Testis (tissue), 3 donors: ENCODE data around the gene HIGD2A. TPM values are rescaled to one million over a fixed set of nuclear protein-coding genes. Genes with fewer than 3 reads are reported as not detected.
"Not testable (repeated sequence)": the region's sequence is repeated elsewhere in the genome, so short reads cannot be mapped to it uniquely, and the experiment has no call there.

Source experiments
- DNase-seq: peaks from one replicate; pipeline ENCODE4 v3.0.0-alpha.2; 2019
- H3K27ac ChIP-seq, 2 donors: fragments of 200-600 bp; sonication (generic); one replicate each; pipeline ENCODE4 v1.5.1; 2019
- H3K27me3 ChIP-seq: fragments of 200-600 bp; sonication (generic); one replicate; pipeline ENCODE4 v1.5.1; 2019
- H3K36me3 ChIP-seq: fragments of 200-600 bp; sonication (generic); one replicate; pipeline ENCODE4 v1.5.1; 2017; ENCODE audit warnings: low read depth; ENCODE audit errors: missing control alignments
- H3K4me1 ChIP-seq: fragments of 200-600 bp; sonication (generic); one replicate; pipeline ENCODE4 v1.5.1; 2019
- H3K4me3 ChIP-seq, 2 donors: fragments of 200-600 bp; sonication (generic); one replicate each; pipeline ENCODE4 v1.5.1; 2017 to 2019
- H3K9me3 ChIP-seq: fragments of 200-600 bp; sonication (generic); one replicate; pipeline ENCODE4 v1.5.1; 2017
- CTCF ChIP-seq, 3 experiments: fragments of 450-650 bp in 2 of 3; fragments of 200-600 bp in 1 of 3; sonication (generic) in 1 of 3; IDR thresholded peaks; one replicate each; pipeline ENCODE4 v1.5.1; 2016 to 2019; ENCODE audit warnings: antibody characterized with exemption in 3 of 3, mild to moderate bottlenecking in 2 of 3, moderate library complexity in 1 of 3
- POLR2A ChIP-seq: fragments of 450-650 bp; IDR thresholded peaks from one replicate; pipeline ENCODE4 v1.6.1; 2017; ENCODE audit warnings: antibody characterized with exemption, mild to moderate bottlenecking, moderate library complexity
- WGBS, 2 donors: methylation state at CpG; one replicate each; pipeline ENCODE4 v1.1.5; 2018; 5-methylcytosine and 5-hydroxymethylcytosine counted together
- intact Hi-C: fragments of 100-400 bp; cut with DNase I; formaldehyde crosslinking; loops from one replicate; pipeline ENCODE4 v1.15.1; 2023; ENCODE audit warnings: low total_unique reads
- polyA plus RNA-seq: library from polyadenylated mRNA; stranded (reverse); fragments of 350-450 nt; fragmentation: Illumina TruSeq; extraction: RNeasy Lipid Tissue Mini Kit (QIAGEN cat#74804); gene quantifications from one replicate; pipeline ENCODE4 v1.2.3, GENCODE V29; 2014; ENCODE audit warnings: low read depth, low replicate concordance; ENCODE audit not compliant: insufficient read depth
- total RNA-seq, 2 donors: library from RNA; depleted of rRNA; stranded (reverse); fragments of >200 nt; gene quantifications; one replicate each; pipeline ENCODE4 v1.2.3, GENCODE V29; 2016

Gene HIGD2A
- total and polyA plus RNA-seq, 3 donors from 2014 or later = 128 to 184 (median 129) TPM

- intact Hi-C loops = no loop called here
- Histone ChIP-seq H3K36me3 (no peaks in the 10 kb centered on the region), H3K4me1 (no peaks in the 10 kb centered on the region), H3K27ac (no peak overlapping the region), H3K27me3 (no peaks in the 10 kb centered on the region), H3K4me3 (no peak overlapping the region), H3K9me3 (no peaks in the 10 kb centered on the region)
- no peak for DNase-seq
- WGBS, 2 donors = 84 to 88% methylated on average over 9 of the region's 9 CpGs
- TF ChIP-seq POLR2A (no peak), CTCF (IDR thresholded peaks at IDR 0.05) (no peak)
Observed at GRCh38 chr5:176406436-176407052, 18.0 kb downstream of the HIGD2A start.

GRCh38 chr5:176407456-176408251, 19.1 kb downstream of the HIGD2A start:
- H3K9me3 ChIP-seq = no peaks in the 10 kb centered on the region
- H3K4me3 ChIP-seq = no peak overlapping the region
- H3K4me1 ChIP-seq = peaks cover 6% of the 10 kb centered on the region
- H3K27ac ChIP-seq = no peak overlapping the region
- H3K27me3 ChIP-seq = no peaks in the 10 kb centered on the region
- 73 to 86% methylated on average over 6 of the region's 6 CpGs for whole genome bisulfite sequencing, 2 donors
- H3K36me3 ChIP-seq = no peaks in the 10 kb centered on the region
- peak; percentile 33 for DNase-seq
- no peak for TF ChIP-seq CTCF (IDR thresholded peaks at IDR 0.05)
- no peak for TF ChIP-seq POLR2A
- intact Hi-C loops = no loop called here

- 89 to 93% methylated on average over 10 of the region's 10 CpGs for WGBS, 2 donors
- H3K36me3 ChIP-seq, H3K27ac ChIP-seq, intact Hi-C loops, H3K27me3 ChIP-seq, H3K4me3 ChIP-seq, H3K9me3 ChIP-seq, DNase-seq: not testable (repeated sequence)
- H3K4me1 ChIP-seq = peaks cover 12% of the 10 kb centered on the region
Observed at GRCh38 chr5:176408252-176408573, 19.7 kb downstream of the HIGD2A start.

- peaks cover 15% of the 10 kb centered on the region for H3K4me1 ChIP-seq
- H3K27me3 ChIP-seq = no peaks in the 10 kb centered on the region
- intact Hi-C loops = no loop called here
- no peak overlapping the region for H3K4me3 ChIP-seq
- no peaks in the 10 kb centered on the region for H3K9me3 ChIP-seq
- H3K36me3 ChIP-seq = no peaks in the 10 kb centered on the region
- TF ChIP-seq POLR2A (no peak), CTCF (IDR thresholded peaks at IDR 0.05) (no peak)
- no peak for DNase-seq
- H3K27ac ChIP-seq = no peak overlapping the region
- WGBS, 2 donors = 89 to 95% methylated on average over 5 of the region's 5 CpGs
Observed at GRCh38 chr5:176408590-176408989, 20.0 kb downstream of the HIGD2A start.

- Histone ChIP-seq H3K4me3 (no peak overlapping the region), H3K36me3 (no peaks in the 10 kb centered on the region), H3K27me3 (no peaks in the 10 kb centered on the region), H3K9me3 (no peaks in the 10 kb centered on the region), H3K4me1 (peaks cover 25% of the 10 kb centered on the region), H3K27ac (no peak overlapping the region)
- WGBS, 2 donors = 93 to 97% methylated on average over 4 of the region's 4 CpGs
- intact Hi-C loops = loop anchor here (10.0 kb wide), 1 partner anchor 125 kb away; the partner anchor contains the start of gene RNF44
- DNase-seq = no peak
- TF ChIP-seq CTCF (IDR thresholded peaks at IDR 0.05) = no peak
Observed at GRCh38 chr5:176409765-176410164, 21.2 kb downstream of the HIGD2A start.
